ENCODE measurements around the gene PINK1.

Gene PINK1

DNA sequence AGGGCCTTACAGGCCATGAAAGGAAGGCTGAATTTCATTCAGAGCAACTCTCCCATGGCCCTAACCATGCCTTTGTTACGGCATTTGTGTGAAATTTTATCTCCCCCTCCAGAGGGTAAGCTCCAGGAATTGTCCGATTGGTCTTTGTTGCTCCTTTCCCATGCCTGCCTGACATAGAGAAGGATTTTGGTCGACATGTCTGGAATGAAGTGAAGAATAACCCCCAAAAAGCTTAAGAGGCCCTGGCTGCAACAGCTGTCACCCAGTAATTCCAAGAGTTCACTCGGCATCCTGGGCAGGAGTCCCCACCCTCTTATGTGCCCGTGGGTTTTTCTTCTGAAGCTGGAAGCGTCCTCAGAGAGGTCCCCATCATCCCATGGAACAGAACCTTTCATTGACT, 23.7 kb upstream of the PINK1 start:
- CTCF ChIA-PET, result interaction anchor here (18.7 kb wide), 1 partner anchor 24 kb away, joined by 224 read pairs; the partner anchor contains the start of gene PINK1
- H3K4me3 ChIP-seq (ENCODE audit: low read depth, low read length), result no peak overlapping the region
- POLR2A ChIA-PET, result interaction anchor here (1.0 kb wide), 1 partner anchor 25 kb away, joined by 5 read pairs; no protein-coding TSS in a partner anchor
- TF ChIP-seq, protein P1, sequence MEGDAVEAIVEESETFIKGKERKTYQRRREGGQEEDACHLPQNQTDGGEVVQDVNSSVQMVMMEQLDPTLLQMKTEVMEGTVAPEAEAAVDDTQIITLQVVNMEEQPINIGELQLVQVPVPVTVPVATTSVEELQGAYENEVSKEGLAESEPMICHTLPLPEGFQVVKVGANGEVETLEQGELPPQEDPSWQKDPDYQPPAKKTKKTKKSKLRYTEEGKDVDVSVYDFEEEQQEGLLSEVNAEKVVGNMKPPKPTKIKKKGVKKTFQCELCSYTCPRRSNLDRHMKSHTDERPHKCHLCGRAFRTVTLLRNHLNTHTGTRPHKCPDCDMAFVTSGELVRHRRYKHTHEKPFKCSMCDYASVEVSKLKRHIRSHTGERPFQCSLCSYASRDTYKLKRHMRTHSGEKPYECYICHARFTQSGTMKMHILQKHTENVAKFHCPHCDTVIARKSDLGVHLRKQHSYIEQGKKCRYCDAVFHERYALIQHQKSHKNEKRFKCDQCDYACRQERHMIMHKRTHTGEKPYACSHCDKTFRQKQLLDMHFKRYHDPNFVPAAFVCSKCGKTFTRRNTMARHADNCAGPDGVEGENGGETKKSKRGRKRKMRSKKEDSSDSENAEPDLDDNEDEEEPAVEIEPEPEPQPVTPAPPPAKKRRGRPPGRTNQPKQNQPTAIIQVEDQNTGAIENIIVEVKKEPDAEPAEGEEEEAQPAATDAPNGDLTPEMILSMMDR (IDR thresholded peaks at IDR 0.05; ENCODE audit: insufficient read depth, low read length, missing control alignments), result no peak
- no peak for DNase-seq (ENCODE audit: low read depth, low spot score)

DNA sequence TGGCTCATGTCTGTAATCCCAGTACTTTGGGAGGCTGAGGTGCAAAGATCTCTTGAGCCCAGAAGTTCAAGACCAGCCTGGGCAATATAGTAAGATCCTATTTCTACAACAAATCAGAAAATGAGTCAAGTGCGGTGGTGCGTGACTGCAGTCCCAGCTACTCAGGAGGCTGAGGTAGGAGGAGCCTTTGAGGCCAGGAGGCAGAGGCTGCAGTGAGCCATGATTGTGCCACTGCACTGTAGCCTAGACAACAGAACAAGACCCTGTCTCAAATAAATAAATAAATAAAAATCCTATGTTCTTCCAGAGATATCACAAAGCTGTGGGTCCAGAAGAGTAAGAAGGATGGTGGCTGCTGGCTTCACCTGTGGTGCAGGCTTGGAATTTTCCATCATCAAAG, 22.3 kb upstream of the PINK1 start:
- TF ChIP-seq, protein P1 (IDR thresholded peaks at IDR 0.05; ENCODE audit: insufficient read depth, low read length, missing control alignments), result no peak
- CTCF ChIA-PET, result interaction anchor here (1.5 to 18.7 kb wide), 2 partner anchors 10 to 22 kb away, joined by 4 to 224 read pairs; partner anchors contain the start of gene PINK1
- POLR2A ChIA-PET, result no interaction called here
- H3K4me3 ChIP-seq (ENCODE audit: low read depth, low read length), result no peak overlapping the region
- DNase-seq (ENCODE audit: low read depth, low spot score), result no peak

DNA sequence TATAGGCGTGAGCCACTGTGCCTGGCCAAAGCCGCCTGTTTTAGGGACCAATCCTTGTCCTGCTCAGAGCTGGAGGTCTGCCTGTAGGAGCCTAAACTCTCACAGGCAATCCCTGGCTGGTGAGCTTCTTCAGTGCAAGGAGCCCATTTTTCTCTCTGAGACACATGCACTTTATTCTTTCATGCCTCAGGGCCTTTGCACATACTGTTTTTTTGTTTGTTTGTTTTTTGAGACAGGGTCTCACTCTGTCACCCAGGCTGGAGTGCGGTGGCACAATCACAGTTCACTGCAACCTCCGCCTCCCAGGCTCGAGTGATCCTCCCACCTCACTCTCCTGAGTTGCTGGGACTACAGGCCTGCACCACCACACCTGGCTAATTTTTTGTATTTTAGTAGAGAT, 21.6 kb upstream of the PINK1 start:
- TF ChIP-seq, protein P1 (IDR thresholded peaks at IDR 0.05; ENCODE audit: insufficient read depth, low read length, missing control alignments), result no peak
- ChIA-PET CTCF (interaction anchor here (1.5 to 18.7 kb wide), 2 partner anchors 11 to 22 kb away, joined by 4 to 224 read pairs; partner anchors contain the start of gene PINK1), POLR2A (no interaction called here)
- no peak for DNase-seq (ENCODE audit: low read depth, low spot score)
- H3K4me3 ChIP-seq (ENCODE audit: low read depth, low read length), result no peak overlapping the region

DNA sequence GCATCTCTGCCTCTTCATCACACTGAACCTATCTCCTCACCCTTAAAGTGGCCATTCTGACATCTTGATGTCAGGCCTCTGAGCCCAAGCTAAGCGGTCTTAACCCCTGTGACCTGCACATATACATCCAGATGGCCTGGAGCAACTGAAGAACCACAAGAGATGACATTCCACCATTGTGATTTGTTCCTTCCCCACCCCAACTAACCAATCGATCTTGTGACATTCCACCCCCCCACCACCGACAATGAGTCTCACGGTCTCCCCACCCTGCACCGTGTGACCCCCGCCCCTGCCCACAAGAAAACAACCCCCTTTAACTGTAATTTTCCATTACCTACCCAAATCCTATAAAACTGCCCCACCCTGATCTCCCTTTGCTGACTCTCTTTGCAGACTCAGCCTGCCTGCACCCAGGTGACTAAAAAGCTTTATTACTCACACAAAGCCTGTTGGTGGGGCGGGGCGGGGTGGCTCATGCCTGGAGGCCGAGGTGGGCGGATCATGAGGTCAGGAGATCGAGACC, 21.0 kb upstream of the PINK1 start:
- TF ChIP-seq, protein P1 (IDR thresholded peaks at IDR 0.05; ENCODE audit: insufficient read depth, low read length, missing control alignments), result no peak
- POLR2A ChIA-PET, result no interaction called here
- CTCF ChIA-PET, result interaction anchor here (1.5 to 18.7 kb wide), 2 partner anchors 21 to 24 kb away, joined by 4 to 224 read pairs; partner anchors contain the start of gene PINK1
- no peak for DNase-seq (ENCODE audit: low read depth, low spot score)
- no peak overlapping the region for H3K4me3 ChIP-seq (ENCODE audit: low read depth, low read length)

DNA sequence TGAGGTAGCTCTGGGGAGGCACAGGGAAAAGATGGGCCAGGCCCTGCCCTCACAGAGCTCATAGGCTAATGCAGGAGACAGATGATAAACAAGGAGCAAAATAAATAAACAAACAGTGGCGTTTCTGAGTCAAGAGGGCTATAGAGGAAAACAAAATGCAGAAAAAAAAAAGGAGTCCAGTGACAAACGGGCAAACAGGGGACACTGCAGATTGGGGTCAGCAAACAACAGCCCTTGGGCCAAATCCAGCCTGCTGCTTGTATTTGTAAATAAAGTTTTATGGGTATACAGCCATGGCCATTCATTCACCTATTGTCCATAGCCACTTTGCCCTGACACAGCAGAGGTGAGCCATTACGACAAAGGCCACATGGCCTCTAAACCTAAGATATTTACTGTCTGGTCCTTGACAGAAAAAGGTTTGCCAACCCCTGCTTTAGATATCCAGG, 19.1 kb upstream of the PINK1 start:
- ChIA-PET CTCF (interaction anchor here (0.8 to 18.7 kb wide), 5 partner anchors 11 to 39 kb away, joined by 3 to 224 read pairs (median 4); partner anchors contain the start of gene PINK1), POLR2A (interaction anchor here (1.5 to 1.7 kb wide), 2 partner anchors 10 to 25 kb away, joined by 9 to 13 read pairs; partner anchors contain the start of gene CDA)
- H3K4me3 ChIP-seq (ENCODE audit: low read depth, low read length), result no peak overlapping the region
- DNase-seq (ENCODE audit: low read depth, low spot score), result no peak
- TF ChIP-seq, protein P1 (IDR thresholded peaks at IDR 0.05; ENCODE audit: insufficient read depth, low read length, missing control alignments), result no peak

DNA sequence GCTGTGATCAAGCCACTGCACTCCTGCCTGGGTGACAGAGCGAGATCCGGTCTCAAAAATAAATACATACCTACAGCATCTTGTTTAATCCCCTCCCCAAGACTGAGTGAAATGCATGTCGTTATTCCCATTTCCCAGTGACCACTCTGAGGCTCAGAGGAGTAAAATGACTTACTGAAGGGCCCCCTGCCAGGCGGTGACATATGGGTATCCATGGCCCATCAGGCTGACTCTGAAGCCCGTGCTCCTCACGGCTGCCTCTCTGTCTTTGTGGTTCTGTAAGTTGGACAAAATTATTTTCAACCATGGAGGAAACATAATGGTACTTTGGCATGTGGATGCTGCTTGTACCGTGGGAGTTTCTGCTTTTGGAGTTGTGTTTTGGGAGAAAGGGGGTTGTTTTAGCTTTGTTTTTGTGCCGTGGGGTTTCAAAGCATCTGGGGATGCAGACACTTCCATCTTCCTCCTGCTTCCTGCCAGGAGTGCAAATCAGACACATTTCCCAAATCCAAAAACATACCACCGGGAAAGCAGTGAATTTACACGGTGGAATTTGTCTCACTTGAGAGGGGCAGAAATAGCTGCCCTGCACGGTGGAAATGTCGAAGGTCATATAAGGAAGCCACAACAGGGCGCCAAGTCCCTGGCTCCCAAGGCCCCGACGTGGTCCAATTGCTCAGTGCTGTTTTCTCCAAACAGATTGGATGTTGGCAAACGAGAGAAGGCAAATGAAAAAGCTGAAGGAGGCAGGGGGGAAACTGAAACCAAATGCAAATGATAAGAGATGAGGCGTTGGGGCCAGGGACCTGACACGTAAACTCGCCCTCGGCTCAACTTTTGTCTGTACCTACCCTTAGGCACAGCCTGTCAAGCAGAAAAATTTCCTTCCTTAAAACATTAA, 17.1 kb upstream of the PINK1 start:
- H3K4me3 ChIP-seq (ENCODE audit: low read depth, low read length), result no peak overlapping the region
- CTCF ChIA-PET, result interaction anchor here (1.6 to 18.7 kb wide), 4 partner anchors 9 to 41 kb away, joined by 5 to 224 read pairs (median 7); partner anchors contain the start of gene PINK1
- POLR2A ChIA-PET, result no interaction called here
- DNase-seq (ENCODE audit: low read depth, low spot score), result no peak
- TF ChIP-seq, protein P1 (IDR thresholded peaks at IDR 0.05; ENCODE audit: insufficient read depth, low read length, missing control alignments), result no peak
